MCF 10A (cell line): ENCODE results near the gene APBA2. TPM values are rescaled to one million over a fixed set of nuclear protein-coding genes. Genes with fewer than 3 reads are reported as not detected.

ENCODE experiments used
- BruUV-seq: library from RNA; stranded (reverse); fragments of 400-500 nt; replicated peaks from 2 replicates; lab custom pipeline; 2021; lab: Mats Ljungman, UMichigan
- CTCF ChIA-PET: fragments of 300-600 bp; sonication (Branson Sonifier 250); formaldehyde crosslinking; extraction: SDS; loops from one replicate; lab custom pipeline; 2021; ENCODE audit warnings: antibody characterized with exemption, inconsistent platforms; lab: Yijun Ruan, JAX
- POLR2A ChIA-PET: fragments of 300-600, 350-650 bp; sonication (Branson Sonifier 250); formaldehyde crosslinking; extraction: SDS; loops from one replicate; lab custom pipeline; 2020; ENCODE audit warnings: antibody characterized with exemption, inconsistent platforms; lab: Yijun Ruan, JAX
- DNase-seq: peaks from one replicate; pipeline ENCODE4 v3.0.0-alpha.2; 2018; ENCODE audit not compliant: unreplicated experiment
- H3K27ac Mint-ChIP-seq: one replicate; pipeline ENCODE4 v1.8.0; 2022; ENCODE audit warnings: mild to moderate bottlenecking, low read depth, mixed read lengths; ENCODE audit not compliant: unreplicated experiment
- H3K27me3 Mint-ChIP-seq: one replicate; pipeline ENCODE4 v1.8.0; 2022; ENCODE audit warnings: mixed read lengths; ENCODE audit not compliant: insufficient read depth, unreplicated experiment
- H3K36me3 Mint-ChIP-seq: one replicate; pipeline ENCODE4 v1.8.0; 2022; ENCODE audit warnings: mild to moderate bottlenecking, moderate library complexity, mixed read lengths; ENCODE audit not compliant: insufficient read depth, unreplicated experiment
- H3K4me1 Mint-ChIP-seq: one replicate; pipeline ENCODE4 v1.8.0; 2022; ENCODE audit warnings: mixed read lengths; ENCODE audit not compliant: insufficient read depth, unreplicated experiment
- H3K4me3 Mint-ChIP-seq: one replicate; pipeline ENCODE4 v1.8.0; 2022; ENCODE audit warnings: mild to moderate bottlenecking, moderate library complexity, mixed read lengths; ENCODE audit not compliant: unreplicated experiment
- H3K9me3 Mint-ChIP-seq: one replicate; pipeline ENCODE4 v1.8.0; 2022; ENCODE audit warnings: mixed read lengths; ENCODE audit not compliant: unreplicated experiment
- CTCF ChIP-seq: fragments of 200-600 bp; IDR thresholded peaks from one replicate; pipeline ENCODE4 v1.8.0; 2022; ENCODE audit warnings: antibody characterized with exemption, mild to moderate bottlenecking; ENCODE audit not compliant: unreplicated experiment
- intact Hi-C: fragments of 100-400 bp; cut with micrococcal nuclease; formaldehyde crosslinking; loops from 2 replicates; pipeline ENCODE4 v1.14.1; 2022
- total RNA-seq: library from RNA; stranded (reverse); gene quantifications from 2 replicates; pipeline ENCODE4 v1.2.3, GENCODE V29; 2022

The APBA2 gene
- total RNA-seq, 1 experiment from 2014 or later = not detected

- H3K27ac Mint-ChIP-seq = no peak overlapping the region
- H3K27me3 Mint-ChIP-seq = no peaks in the 10 kb centered on the region
- H3K4me1 Mint-ChIP-seq = no peaks in the 10 kb centered on the region
- H3K36me3 Mint-ChIP-seq = no peaks in the 10 kb centered on the region
- H3K4me3 Mint-ChIP-seq = no peak overlapping the region
- H3K9me3 Mint-ChIP-seq = no peaks in the 10 kb centered on the region
- ChIA-PET CTCF (no interaction called here), POLR2A (no interaction called here)
- no TSS peak for BruUV-seq
- intact Hi-C loops = no loop called here
- DNase-seq = no peak
- TF ChIP-seq CTCF = no peak
Observed at GRCh38 chr15:29097971-29098370, 212.2 kb downstream of the APBA2 start.

- intact Hi-C loops = no loop called here
- Mint-ChIP-seq H3K27me3 (no peaks in the 10 kb centered on the region), H3K4me1 (no peaks in the 10 kb centered on the region), H3K36me3 (no peaks in the 10 kb centered on the region), H3K9me3 (no peaks in the 10 kb centered on the region), H3K27ac (no peak overlapping the region), H3K4me3 (no peak overlapping the region)
- no TSS peak for BruUV-seq
- ChIA-PET CTCF (interaction anchor here (0.8 kb wide), 1 partner anchor 8 kb away, joined by 3 read pairs; no protein-coding TSS in a partner anchor), POLR2A (no interaction called here)
- DNase-seq = no peak
- no peak for TF ChIP-seq CTCF
Observed at GRCh38 chr15:29098652-29099051, 212.9 kb downstream of the APBA2 start.

GRCh38 chr15:29099131-29099880, 213.5 kb downstream of the APBA2 start:
- CTCF ChIA-PET = interaction anchor here (0.6 to 1.9 kb wide), 6 partner anchors 8 to 933 kb away, joined by 3 to 6 read pairs (median 3); no protein-coding TSS in a partner anchor
- no TSS peak for BruUV-seq
- no peak for TF ChIP-seq CTCF
- POLR2A ChIA-PET = no interaction called here
- Mint-ChIP-seq H3K4me3 (no peak overlapping the region), H3K27me3 (no peaks in the 10 kb centered on the region), H3K4me1 (no peaks in the 10 kb centered on the region), H3K9me3 (no peaks in the 10 kb centered on the region), H3K36me3 (no peaks in the 10 kb centered on the region), H3K27ac (no peak overlapping the region)
- intact Hi-C loops = no loop called here
- DNase-seq = no peak

GRCh38 chr15:29100486-29101000, 214.8 kb downstream of the APBA2 start:
- DNase-seq = no peak
- Mint-ChIP-seq H3K4me3 (no peak overlapping the region), H3K9me3 (no peaks in the 10 kb centered on the region), H3K36me3 (no peaks in the 10 kb centered on the region), H3K27ac (no peak overlapping the region), H3K4me1 (no peaks in the 10 kb centered on the region), H3K27me3 (no peaks in the 10 kb centered on the region)
- no TSS peak for BruUV-seq
- CTCF ChIA-PET = interaction anchor here (0.6 to 1.9 kb wide), 6 partner anchors 11 to 643 kb away, joined by 3 to 6 read pairs (median 3); no protein-coding TSS in a partner anchor
- intact Hi-C loops = no loop called here
- POLR2A ChIA-PET = no interaction called here
- TF ChIP-seq CTCF = no peak
